ENCODE measurements around the gene ADCYAP1.

DNA sequence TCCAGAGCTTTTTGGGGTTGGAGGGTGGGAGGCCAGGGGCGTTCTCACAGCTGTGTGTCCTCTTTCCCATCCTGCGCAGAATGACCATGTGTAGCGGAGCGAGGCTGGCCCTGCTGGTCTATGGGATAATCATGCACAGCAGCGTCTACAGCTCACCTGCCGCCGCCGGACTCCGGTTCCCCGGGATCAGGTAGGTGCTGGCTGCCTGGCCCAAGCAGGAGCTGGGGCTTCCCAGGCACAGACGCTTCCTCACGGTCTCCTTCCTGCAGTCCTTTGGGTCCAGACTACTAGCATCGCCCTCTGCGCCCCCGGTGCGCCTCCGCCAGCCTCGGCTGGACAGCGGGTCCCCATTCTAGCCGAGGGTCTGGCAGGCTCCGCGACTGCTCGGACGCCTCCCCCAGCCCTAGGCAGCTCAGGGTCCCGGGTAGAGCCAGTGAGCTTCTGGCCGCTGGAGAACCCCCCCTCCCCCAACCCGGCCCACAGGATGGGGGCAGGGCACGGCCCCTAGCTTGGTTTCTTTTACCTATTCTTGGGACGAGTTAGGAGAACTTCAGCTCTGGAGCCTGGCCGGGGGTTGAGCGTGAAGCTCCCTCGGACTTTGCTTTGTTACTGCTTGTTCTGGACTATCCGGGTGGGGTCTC, 756 bp downstream of the ADCYAP1 start:
- TF ChIP-seq, protein P1, sequence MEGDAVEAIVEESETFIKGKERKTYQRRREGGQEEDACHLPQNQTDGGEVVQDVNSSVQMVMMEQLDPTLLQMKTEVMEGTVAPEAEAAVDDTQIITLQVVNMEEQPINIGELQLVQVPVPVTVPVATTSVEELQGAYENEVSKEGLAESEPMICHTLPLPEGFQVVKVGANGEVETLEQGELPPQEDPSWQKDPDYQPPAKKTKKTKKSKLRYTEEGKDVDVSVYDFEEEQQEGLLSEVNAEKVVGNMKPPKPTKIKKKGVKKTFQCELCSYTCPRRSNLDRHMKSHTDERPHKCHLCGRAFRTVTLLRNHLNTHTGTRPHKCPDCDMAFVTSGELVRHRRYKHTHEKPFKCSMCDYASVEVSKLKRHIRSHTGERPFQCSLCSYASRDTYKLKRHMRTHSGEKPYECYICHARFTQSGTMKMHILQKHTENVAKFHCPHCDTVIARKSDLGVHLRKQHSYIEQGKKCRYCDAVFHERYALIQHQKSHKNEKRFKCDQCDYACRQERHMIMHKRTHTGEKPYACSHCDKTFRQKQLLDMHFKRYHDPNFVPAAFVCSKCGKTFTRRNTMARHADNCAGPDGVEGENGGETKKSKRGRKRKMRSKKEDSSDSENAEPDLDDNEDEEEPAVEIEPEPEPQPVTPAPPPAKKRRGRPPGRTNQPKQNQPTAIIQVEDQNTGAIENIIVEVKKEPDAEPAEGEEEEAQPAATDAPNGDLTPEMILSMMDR (IDR thresholded peaks at IDR 0.05) = no peak
- no peak for TF ChIP-seq POLR2A (IDR thresholded peaks at IDR 0.05)
- TF ChIP-seq POLR2AphosphoS5 (IDR thresholded peaks at IDR 0.05) = no peak
- TF ChIP-seq EP300 (IDR thresholded peaks at IDR 0.05) = no peak

All from upper lobe of left lung (tissue), 4 donors.